Liver (tissue), 9 donors: ENCODE data around the gene MICOS13. TPM values are rescaled to one million over a fixed set of nuclear protein-coding genes. Genes with fewer than 3 reads are reported as not detected.

Experiments used
- DNase-seq: peaks from one replicate; pipeline ENCODE4 v3.0.0-alpha.2; 2017; ENCODE audit warnings: low spot score
- H3K27ac ChIP-seq, 2 donors: one replicate each; pipeline ENCODE4 v1.7.0; 2013; ENCODE audit warnings: inconsistent platforms in 2 of 2, low read length in 2 of 2, control low read depth in 1 of 2, low read depth in 1 of 2, mild to moderate bottlenecking in 1 of 2
- H3K27me3 ChIP-seq, 4 donors: one replicate each; pipeline versions ENCODE4 v1.6.1 to v1.7.0; 2013; ENCODE audit warnings: low read length in 3 of 4, inconsistent platforms in 1 of 4, mild to moderate bottlenecking in 1 of 4, moderate library complexity in 1 of 4; ENCODE audit not compliant: control insufficient read depth in 4 of 4, insufficient read depth in 4 of 4
- H3K36me3 ChIP-seq, 4 donors: one replicate each; pipeline versions ENCODE4 v1.6.1 to v1.7.0; 2013; ENCODE audit warnings: low read length in 3 of 4, mild to moderate bottlenecking in 3 of 4, low read depth in 1 of 4, moderate library complexity in 1 of 4; ENCODE audit not compliant: control insufficient read depth in 4 of 4, insufficient read depth in 3 of 4
- H3K4me1 ChIP-seq, 4 donors: one replicate each; pipeline versions ENCODE4 v1.6.1 to v1.7.0; 2013; ENCODE audit warnings: low read length in 3 of 4, mild to moderate bottlenecking in 3 of 4, moderate library complexity in 1 of 4; ENCODE audit not compliant: control insufficient read depth in 4 of 4, insufficient read depth in 4 of 4
- H3K4me3 ChIP-seq, 3 donors: one replicate each; pipeline versions ENCODE4 v1.6.1 to v1.7.0; 2013; ENCODE audit warnings: low read length in 3 of 3, control low read depth in 1 of 3, low read depth in 1 of 3, mild to moderate bottlenecking in 1 of 3
- H3K9ac ChIP-seq, 2 donors: one replicate each; pipeline ENCODE4 v1.7.0; 2013; ENCODE audit warnings: low read length in 2 of 2, mild to moderate bottlenecking in 2 of 2, moderate library complexity in 2 of 2, control low read depth in 1 of 2, low read depth in 1 of 2
- H3K9me3 ChIP-seq, 4 donors: one replicate each; pipeline versions ENCODE4 v1.6.1 to v1.7.0; 2013; ENCODE audit warnings: low read length in 3 of 4; ENCODE audit not compliant: control insufficient read depth in 4 of 4
- EGR1 ChIP-seq, 2 donors: IDR thresholded peaks; 2 replicates each; pipeline ENCODE4 v1.6.1; 2016 to 2018; ENCODE audit warnings: antibody characterized with exemption in 2 of 2, low read depth in 2 of 2
- FOXA1 ChIP-seq: IDR thresholded peaks from 2 replicates; pipeline ENCODE4 v1.6.1; 2016; ENCODE audit warnings: antibody characterized with exemption
- FOXA2 ChIP-seq: IDR thresholded peaks from 2 replicates; pipeline ENCODE4 v1.6.1; 2016; ENCODE audit warnings: antibody characterized with exemption
- GABPA ChIP-seq, 2 donors: IDR thresholded peaks in 1 of 2; conservative IDR thresholded peaks in 1 of 2; 2 replicates each; pipeline ENCODE4 v1.6.1; 2016; ENCODE audit warnings: antibody characterized with exemption in 2 of 2, mild to moderate bottlenecking in 1 of 2, moderate library complexity in 1 of 2
- HNF4G ChIP-seq: IDR thresholded peaks from 2 replicates; pipeline ENCODE4 v1.6.1; 2016; ENCODE audit warnings: antibody characterized with exemption
- JUND ChIP-seq, 2 donors: IDR thresholded peaks; 2 replicates each; pipeline ENCODE4 v1.6.1; 2016; ENCODE audit warnings: antibody characterized with exemption in 2 of 2
- NR2F2 ChIP-seq: IDR thresholded peaks from 2 replicates; pipeline ENCODE4 v1.6.1; 2016; ENCODE audit warnings: antibody characterized with exemption
- RXRA ChIP-seq, 2 donors: IDR thresholded peaks; 2 replicates each; pipeline ENCODE4 v1.6.1; 2017 to 2018; ENCODE audit warnings: antibody characterized with exemption in 2 of 2, mild to moderate bottlenecking in 1 of 2
- SP1 ChIP-seq: IDR thresholded peaks from 2 replicates; pipeline ENCODE4 v1.6.1; 2018; ENCODE audit warnings: antibody characterized with exemption, mild to moderate bottlenecking
- TAF1 ChIP-seq: conservative IDR thresholded peaks from 2 replicates; pipeline ENCODE4 v1.6.1; 2016; ENCODE audit warnings: antibody characterized with exemption, mild to moderate bottlenecking
- WGBS: extraction: QIAGEN DNeasy Blood & Tissue Kit; methylation state at CpG from one replicate; pipeline ENCODE4 v1.1.7; 2013; 5-methylcytosine and 5-hydroxymethylcytosine counted together
- polyA plus RNA-seq, 2 donors: library from polyadenylated mRNA; stranded (reverse) in 1 of 2; unstranded in 1 of 2; fragments of 200-250 nt in 1 of 2; fragments of >200 nt in 1 of 2; fragmentation: Nextera tagmentation in 1 of 2; extraction: Ambion mirVana in 1 of 2; gene quantifications; one replicate each; pipeline versions ENCODE4 v1.2.1 to v1.2.3, GENCODE V29; 2013 to 2015
- total RNA-seq, 2 donors: library from RNA; depleted of rRNA; stranded (reverse); fragments of >200 nt; gene quantifications; one replicate each; pipeline ENCODE4 v1.2.3, GENCODE V29; 2014
- TF ChIP-seq, protein P1 (sequence below): IDR thresholded peaks from 2 replicates; pipeline ENCODE4 v1.6.1; 2016; ENCODE audit warnings: antibody characterized with exemption
- TF ChIP-seq, protein P2 (sequence below): IDR thresholded peaks from 2 replicates; pipeline ENCODE4 v1.6.1; 2016; ENCODE audit warnings: antibody characterized with exemption, mild to moderate bottlenecking
- TF ChIP-seq, protein P3 (sequence below): IDR thresholded peaks from 2 replicates; pipeline ENCODE4 v1.6.1; 2016; ENCODE audit warnings: antibody characterized with exemption
- TF ChIP-seq, protein P4 (sequence below): IDR thresholded peaks from 2 replicates; pipeline ENCODE4 v1.6.1; 2016; ENCODE audit warnings: antibody characterized with exemption
- TF ChIP-seq, protein P5 (sequence below): fragments of 150-350 bp; IDR thresholded peaks from 2 replicates; pipeline ENCODE4 v1.5.1; 2017; ENCODE audit warnings: improper control_type of control experiment, low read depth, low read length; ENCODE audit not compliant: missing input control
- donor health status: healthy.
- donor health status: healthy.
- donor health status: healthy.
- donor health status: healthy.
- donor health status: healthy.

Gene MICOS13
- total and polyA plus RNA-seq, 4 donors = 11.5 to 84.0 (median 30.8) TPM

DNA sequence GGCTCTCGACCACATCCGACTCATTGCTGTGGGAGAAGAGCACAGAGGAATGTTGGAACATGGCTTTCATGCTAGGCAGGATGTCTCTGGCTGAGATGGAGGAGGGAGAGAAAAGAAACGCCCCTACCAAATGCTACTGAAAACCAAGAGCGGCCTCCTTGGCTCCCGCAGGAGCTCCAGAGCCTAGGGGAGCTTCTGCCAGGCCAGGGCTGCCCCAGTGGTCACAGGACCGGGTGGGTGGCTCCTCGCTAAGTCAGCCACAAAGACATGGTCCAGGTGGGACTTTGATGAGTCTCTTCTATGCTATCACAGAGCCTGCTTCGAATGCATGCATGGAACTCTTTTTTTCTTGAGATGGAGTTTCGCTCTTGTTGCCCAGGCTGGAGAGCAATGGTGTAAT is 32.9 kb upstream of the MICOS13 start:
- no peak overlapping the region for H3K27ac ChIP-seq
- peaks cover 23 to 43% (median 29%) of the 10 kb centered on the region in 4 donors for H3K36me3 ChIP-seq
- peaks cover 0 to 18% (median 15%) of the 10 kb centered on the region in 4 donors for H3K4me1 ChIP-seq
- no peaks in the 10 kb centered on the region for H3K27me3 ChIP-seq
- no peaks in the 10 kb centered on the region for H3K9me3 ChIP-seq
- TF ChIP-seq SP1 (no peak), RXRA (IDR thresholded peaks at IDR 0.05) (no peak), EGR1 (IDR thresholded peaks at IDR 0.05; ENCODE audit: low read depth in 2 of 2) (no peak), FOXA1 (no peak), GABPA (IDR thresholded peaks at IDR 0.05 in 1 of 2, conservative IDR thresholded peaks at IDR 0.05 in 1 of 2) (no peak), NR2F2 (no peak)
- TF ChIP-seq, protein P1, sequence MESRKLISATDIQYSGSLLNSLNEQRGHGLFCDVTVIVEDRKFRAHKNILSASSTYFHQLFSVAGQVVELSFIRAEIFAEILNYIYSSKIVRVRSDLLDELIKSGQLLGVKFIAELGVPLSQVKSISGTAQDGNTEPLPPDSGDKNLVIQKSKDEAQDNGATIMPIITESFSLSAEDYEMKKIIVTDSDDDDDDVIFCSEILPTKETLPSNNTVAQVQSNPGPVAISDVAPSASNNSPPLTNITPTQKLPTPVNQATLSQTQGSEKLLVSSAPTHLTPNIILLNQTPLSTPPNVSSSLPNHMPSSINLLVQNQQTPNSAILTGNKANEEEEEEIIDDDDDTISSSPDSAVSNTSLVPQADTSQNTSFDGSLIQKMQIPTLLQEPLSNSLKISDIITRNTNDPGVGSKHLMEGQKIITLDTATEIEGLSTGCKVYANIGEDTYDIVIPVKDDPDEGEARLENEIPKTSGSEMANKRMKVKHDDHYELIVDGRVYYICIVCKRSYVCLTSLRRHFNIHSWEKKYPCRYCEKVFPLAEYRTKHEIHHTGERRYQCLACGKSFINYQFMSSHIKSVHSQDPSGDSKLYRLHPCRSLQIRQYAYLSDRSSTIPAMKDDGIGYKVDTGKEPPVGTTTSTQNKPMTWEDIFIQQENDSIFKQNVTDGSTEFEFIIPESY = no peak
- no peak overlapping the region for H3K4me3 ChIP-seq
- no peak overlapping the region for H3K9ac ChIP-seq
- 97% methylated on average over 9 of the region's 9 CpGs for WGBS
- no peak for DNase-seq

DNA sequence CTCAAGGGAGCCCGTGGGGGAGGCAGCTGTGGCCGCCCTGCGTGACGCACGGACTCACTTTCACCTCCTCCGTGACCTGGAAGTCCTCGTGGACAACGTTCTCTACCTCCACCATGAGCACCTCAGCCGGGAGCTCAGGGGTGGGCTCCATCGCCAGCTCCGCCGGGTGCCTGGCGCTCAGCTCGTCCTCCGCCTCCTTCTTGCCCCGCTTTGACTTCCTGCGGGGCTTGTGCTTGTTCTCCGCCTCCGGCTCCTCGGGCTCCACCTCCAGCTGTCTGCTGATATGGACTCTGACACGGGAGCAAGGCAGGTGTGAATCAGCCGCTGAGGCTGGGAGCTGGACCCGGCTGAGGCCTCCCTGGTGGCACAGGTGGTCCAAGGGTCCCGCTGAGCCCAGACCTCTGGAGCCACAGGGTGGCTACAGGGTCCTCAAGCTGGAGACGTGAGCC is 31.4 kb upstream of the MICOS13 start:
- Histone ChIP-seq H3K36me3 (peaks cover 23 to 54% (median 36%) of the 10 kb centered on the region in 4 donors), H3K9me3 (no peaks in the 10 kb centered on the region), H3K27ac (no peak overlapping the region), H3K4me1 (peaks cover 0 to 6% (median 5%) of the 10 kb centered on the region in 4 donors), H3K27me3 (no peaks in the 10 kb centered on the region), H3K9ac (no peak overlapping the region), H3K4me3 (no peak overlapping the region)
- WGBS = 94% methylated on average over 25 of the region's 25 CpGs
- no peak for DNase-seq
- TF ChIP-seq HNF4G (no peak), GABPA (IDR thresholded peaks at IDR 0.05 in 1 of 2, conservative IDR thresholded peaks at IDR 0.05 in 1 of 2) (no peak), NR2F2 (no peak), JUND (IDR thresholded peaks at IDR 0.05) (no peak), SP1 (no peak), FOXA2 (no peak), FOXA1 (no peak), TAF1 (no peak), EGR1 (IDR thresholded peaks at IDR 0.05; ENCODE audit: low read depth in 2 of 2) (no peak)
- TF ChIP-seq, protein P2, sequence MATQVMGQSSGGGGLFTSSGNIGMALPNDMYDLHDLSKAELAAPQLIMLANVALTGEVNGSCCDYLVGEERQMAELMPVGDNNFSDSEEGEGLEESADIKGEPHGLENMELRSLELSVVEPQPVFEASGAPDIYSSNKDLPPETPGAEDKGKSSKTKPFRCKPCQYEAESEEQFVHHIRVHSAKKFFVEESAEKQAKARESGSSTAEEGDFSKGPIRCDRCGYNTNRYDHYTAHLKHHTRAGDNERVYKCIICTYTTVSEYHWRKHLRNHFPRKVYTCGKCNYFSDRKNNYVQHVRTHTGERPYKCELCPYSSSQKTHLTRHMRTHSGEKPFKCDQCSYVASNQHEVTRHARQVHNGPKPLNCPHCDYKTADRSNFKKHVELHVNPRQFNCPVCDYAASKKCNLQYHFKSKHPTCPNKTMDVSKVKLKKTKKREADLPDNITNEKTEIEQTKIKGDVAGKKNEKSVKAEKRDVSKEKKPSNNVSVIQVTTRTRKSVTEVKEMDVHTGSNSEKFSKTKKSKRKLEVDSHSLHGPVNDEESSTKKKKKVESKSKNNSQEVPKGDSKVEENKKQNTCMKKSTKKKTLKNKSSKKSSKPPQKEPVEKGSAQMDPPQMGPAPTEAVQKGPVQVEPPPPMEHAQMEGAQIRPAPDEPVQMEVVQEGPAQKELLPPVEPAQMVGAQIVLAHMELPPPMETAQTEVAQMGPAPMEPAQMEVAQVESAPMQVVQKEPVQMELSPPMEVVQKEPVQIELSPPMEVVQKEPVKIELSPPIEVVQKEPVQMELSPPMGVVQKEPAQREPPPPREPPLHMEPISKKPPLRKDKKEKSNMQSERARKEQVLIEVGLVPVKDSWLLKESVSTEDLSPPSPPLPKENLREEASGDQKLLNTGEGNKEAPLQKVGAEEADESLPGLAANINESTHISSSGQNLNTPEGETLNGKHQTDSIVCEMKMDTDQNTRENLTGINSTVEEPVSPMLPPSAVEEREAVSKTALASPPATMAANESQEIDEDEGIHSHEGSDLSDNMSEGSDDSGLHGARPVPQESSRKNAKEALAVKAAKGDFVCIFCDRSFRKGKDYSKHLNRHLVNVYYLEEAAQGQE = no peak
- TF ChIP-seq, protein P1 = no peak
- TF ChIP-seq, protein P3, sequence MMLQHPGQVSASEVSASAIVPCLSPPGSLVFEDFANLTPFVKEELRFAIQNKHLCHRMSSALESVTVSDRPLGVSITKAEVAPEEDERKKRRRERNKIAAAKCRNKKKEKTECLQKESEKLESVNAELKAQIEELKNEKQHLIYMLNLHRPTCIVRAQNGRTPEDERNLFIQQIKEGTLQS = no peak
- TF ChIP-seq, protein P4, sequence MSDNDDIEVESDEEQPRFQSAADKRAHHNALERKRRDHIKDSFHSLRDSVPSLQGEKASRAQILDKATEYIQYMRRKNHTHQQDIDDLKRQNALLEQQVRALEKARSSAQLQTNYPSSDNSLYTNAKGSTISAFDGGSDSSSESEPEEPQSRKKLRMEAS = no peak
- TF ChIP-seq, protein P5, sequence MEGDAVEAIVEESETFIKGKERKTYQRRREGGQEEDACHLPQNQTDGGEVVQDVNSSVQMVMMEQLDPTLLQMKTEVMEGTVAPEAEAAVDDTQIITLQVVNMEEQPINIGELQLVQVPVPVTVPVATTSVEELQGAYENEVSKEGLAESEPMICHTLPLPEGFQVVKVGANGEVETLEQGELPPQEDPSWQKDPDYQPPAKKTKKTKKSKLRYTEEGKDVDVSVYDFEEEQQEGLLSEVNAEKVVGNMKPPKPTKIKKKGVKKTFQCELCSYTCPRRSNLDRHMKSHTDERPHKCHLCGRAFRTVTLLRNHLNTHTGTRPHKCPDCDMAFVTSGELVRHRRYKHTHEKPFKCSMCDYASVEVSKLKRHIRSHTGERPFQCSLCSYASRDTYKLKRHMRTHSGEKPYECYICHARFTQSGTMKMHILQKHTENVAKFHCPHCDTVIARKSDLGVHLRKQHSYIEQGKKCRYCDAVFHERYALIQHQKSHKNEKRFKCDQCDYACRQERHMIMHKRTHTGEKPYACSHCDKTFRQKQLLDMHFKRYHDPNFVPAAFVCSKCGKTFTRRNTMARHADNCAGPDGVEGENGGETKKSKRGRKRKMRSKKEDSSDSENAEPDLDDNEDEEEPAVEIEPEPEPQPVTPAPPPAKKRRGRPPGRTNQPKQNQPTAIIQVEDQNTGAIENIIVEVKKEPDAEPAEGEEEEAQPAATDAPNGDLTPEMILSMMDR = no peak
